HEK293T (cell line): ENCODE measurements around the gene COPS7A.

ENCODE experiments used
- CTCF ChIA-PET: fragments of 350-600 bp; formaldehyde crosslinking; extraction: SDS; loops from one replicate; lab custom pipeline; 2021; ENCODE audit warnings: antibody characterized with exemption, inconsistent platforms; lab: Yijun Ruan, JAX
- POLR2A ChIA-PET: fragments of 350-600 bp; formaldehyde crosslinking; extraction: SDS; loops from one replicate; lab custom pipeline; 2020; ENCODE audit warnings: antibody characterized with exemption, inconsistent platforms; lab: Yijun Ruan, JAX
- DNase-seq: peaks from one replicate; pipeline ENCODE4 v3.0.0; 2012; ENCODE audit warnings: mixed read lengths; ENCODE audit errors: extremely low spot score
- ARNT ChIP-seq: fragments of 450-650 bp; IDR thresholded peaks from 2 replicates; pipeline ENCODE4 v1.6.1; 2017; ENCODE audit warnings: mild to moderate bottlenecking
- BHLHE40 ChIP-seq: fragments of 450-650 bp; IDR thresholded peaks from 2 replicates; pipeline ENCODE4 v1.6.1; 2016; ENCODE audit warnings: mild to moderate bottlenecking, moderate library complexity, borderline replicate concordance
- CTBP1 ChIP-seq: fragments of 450-650 bp; IDR thresholded peaks from 2 replicates; pipeline ENCODE4 v1.6.1; 2016; ENCODE audit warnings: borderline replicate concordance
- ELF4 ChIP-seq: fragments of 450-650 bp; IDR thresholded peaks from 2 replicates; pipeline ENCODE4 v1.6.1; 2017; ENCODE audit warnings: antibody characterized with exemption
- FOXA1 ChIP-seq: fragments of 450-650 bp; IDR thresholded peaks from 2 replicates; pipeline ENCODE4 v1.6.1; 2016; ENCODE audit warnings: mild to moderate bottlenecking
- FOXK2 ChIP-seq: fragments of 450-650 bp; IDR thresholded peaks from 2 replicates; pipeline ENCODE4 v1.6.1; 2016; ENCODE audit warnings: mild to moderate bottlenecking
- FOXM1 ChIP-seq: fragments of 450-650 bp; IDR thresholded peaks from 2 replicates; pipeline ENCODE4 v1.6.1; 2017; ENCODE audit warnings: mild to moderate bottlenecking, borderline replicate concordance
- HDGF ChIP-seq: fragments of 450-650 bp; IDR thresholded peaks from 2 replicates; pipeline ENCODE4 v1.6.1; 2017; ENCODE audit warnings: antibody characterized with exemption, borderline replicate concordance
- L3MBTL2 ChIP-seq: fragments of 450-650 bp; conservative IDR thresholded peaks from 2 replicates; pipeline ENCODE4 v1.6.1; 2016; ENCODE audit warnings: mild to moderate bottlenecking
- LEF1 ChIP-seq: fragments of 450-650 bp; IDR thresholded peaks from 2 replicates; pipeline ENCODE4 v1.6.1; 2017; ENCODE audit warnings: mild to moderate bottlenecking, borderline replicate concordance
- NFRKB ChIP-seq: fragments of 450-650 bp; IDR thresholded peaks from 2 replicates; pipeline ENCODE4 v1.6.1; 2016; ENCODE audit warnings: mild to moderate bottlenecking, moderate library complexity
- SP1 ChIP-seq: fragments of 450-650 bp; IDR thresholded peaks from 2 replicates; pipeline ENCODE4 v1.6.1; 2017
- SUZ12 ChIP-seq: fragments of 450-650 bp; IDR thresholded peaks from 2 replicates; pipeline ENCODE4 v1.6.1; 2016; ENCODE audit warnings: mild to moderate bottlenecking
- TARDBP ChIP-seq: fragments of 450-650 bp; IDR thresholded peaks from 2 replicates; pipeline ENCODE4 v1.6.1; 2016
- ZNF384 ChIP-seq: fragments of 450-650 bp; IDR thresholded peaks from 2 replicates; pipeline ENCODE4 v1.6.1; 2016
- TF ChIP-seq, protein P1 (sequence below): fragments of 450-650 bp; IDR thresholded peaks from 2 replicates; pipeline ENCODE4 v1.6.1; 2016

Gene COPS7A

DNA sequence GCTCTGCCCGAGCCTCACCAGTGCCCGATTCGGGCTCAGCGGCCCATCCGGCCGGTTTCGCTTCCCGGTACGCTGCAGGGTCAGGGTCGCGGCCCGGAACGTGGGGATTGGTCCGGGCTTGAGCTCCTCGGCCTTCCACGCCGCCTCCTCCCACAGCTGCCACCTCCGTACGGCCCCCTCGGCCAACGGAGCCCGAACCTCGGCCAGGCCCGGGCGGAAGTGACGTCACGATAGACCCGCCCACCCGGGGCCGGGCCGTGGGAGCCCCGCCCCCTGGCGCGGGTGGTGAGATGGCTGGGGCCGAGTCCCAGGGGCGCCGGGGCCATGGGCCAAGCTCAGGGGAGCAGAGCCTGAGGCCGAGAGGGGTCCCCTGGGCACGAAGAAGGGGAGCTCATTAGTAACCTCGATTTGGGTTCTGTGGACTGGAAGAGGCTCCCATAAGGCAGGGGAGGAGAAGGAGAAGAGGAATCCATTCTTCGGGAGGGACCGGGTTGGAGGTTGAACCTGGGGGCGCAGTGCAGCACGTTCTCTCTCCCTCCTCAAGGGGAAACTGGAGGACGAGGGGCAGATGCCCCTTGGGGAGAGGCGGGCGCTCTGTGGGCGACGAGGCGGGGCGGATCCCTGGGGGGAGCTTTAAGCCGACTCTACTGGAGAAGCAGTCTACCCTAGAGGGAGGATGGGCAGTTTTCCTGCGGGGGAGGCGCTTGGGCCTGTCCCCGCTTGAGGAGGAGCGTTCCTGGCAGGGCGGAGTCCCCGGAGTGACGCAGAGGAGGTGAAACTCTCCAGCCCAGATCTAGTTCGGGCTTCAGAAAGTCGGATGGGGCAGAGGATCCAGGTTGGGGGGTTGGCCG is 29.3 kb downstream of the COPS7A start, which contains the start of gene MLF2:
TSS of gene MLF2 (minus strand) at position 221 of the 851 bp plus-strand sequence. CDS start 807 bp downstream, outside the sequence.
- DNase-seq = peak; percentile 98
- ChIA-PET CTCF (interaction anchor here (0.6 to 4.7 kb wide), 33 partner anchors 9 to 272 kb away, joined by 3 to 38 read pairs (median 5); partner anchors contain the start of genes CDCA3, COPS7A, GPR162 and LAG3), POLR2A (interaction anchor here (0.9 to 6.1 kb wide), 48 partner anchors 9 to 282 kb away, joined by 3 to 148 read pairs (median 7); partner anchors contain the start of genes C12orf57, CD4, CDCA3 and COPS7A)
- TF ChIP-seq TARDBP = no peak
- TF ChIP-seq, protein P1, sequence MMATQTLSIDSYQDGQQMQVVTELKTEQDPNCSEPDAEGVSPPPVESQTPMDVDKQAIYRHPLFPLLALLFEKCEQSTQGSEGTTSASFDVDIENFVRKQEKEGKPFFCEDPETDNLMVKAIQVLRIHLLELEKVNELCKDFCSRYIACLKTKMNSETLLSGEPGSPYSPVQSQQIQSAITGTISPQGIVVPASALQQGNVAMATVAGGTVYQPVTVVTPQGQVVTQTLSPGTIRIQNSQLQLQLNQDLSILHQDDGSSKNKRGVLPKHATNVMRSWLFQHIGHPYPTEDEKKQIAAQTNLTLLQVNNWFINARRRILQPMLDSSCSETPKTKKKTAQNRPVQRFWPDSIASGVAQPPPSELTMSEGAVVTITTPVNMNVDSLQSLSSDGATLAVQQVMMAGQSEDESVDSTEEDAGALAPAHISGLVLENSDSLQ = peak; percentile 81

GRCh38 chr12:6753772-6754356 is 30.0 kb downstream of the COPS7A start:
- no peak for DNase-seq
- POLR2A ChIA-PET = interaction anchor here (0.9 to 6.1 kb wide), 38 partner anchors 8 to 283 kb away, joined by 3 to 148 read pairs (median 8); partner anchors contain the start of genes C12orf57, CD4, CDCA3 and COPS7A
- CTCF ChIA-PET = interaction anchor here (0.6 to 4.7 kb wide), 23 partner anchors 8 to 271 kb away, joined by 3 to 38 read pairs (median 5); partner anchors contain the start of genes CDCA3, GPR162, LAG3 and PTMS
- no peak for TF ChIP-seq LEF1
- no peak for TF ChIP-seq L3MBTL2
- TF ChIP-seq CTBP1 = no peak
- TF ChIP-seq FOXA1 = no peak
- no peak for TF ChIP-seq FOXK2
- TF ChIP-seq TARDBP = no peak
- no peak for TF ChIP-seq NFRKB

- ChIA-PET CTCF (interaction anchor here (0.6 to 4.7 kb wide), 18 partner anchors 12 to 270 kb away, joined by 3 to 38 read pairs (median 6); partner anchors contain the start of genes GPR162, LAG3, PTMS and SPSB2), POLR2A (interaction anchor here (1.4 to 6.1 kb wide), 18 partner anchors 7 to 141 kb away, joined by 3 to 148 read pairs (median 22); partner anchors contain the start of genes CDCA3, COPS7A, GPR162 and P3H3)
- no peak for DNase-seq
- TF ChIP-seq FOXK2 (no peak), SP1 (no peak), ELF4 (no peak), HDGF (no peak)
Observed at GRCh38 chr12:6754411-6754810, 30.6 kb downstream of the COPS7A start.

GRCh38 chr12:6757028-6757690 is 33.3 kb downstream of the COPS7A start:
- POLR2A ChIA-PET = no interaction called here
- CTCF ChIA-PET = interaction anchor here (2.2 kb wide), 1 partner anchor 68 kb away, joined by 7 read pairs; no protein-coding TSS in a partner anchor
- no peak for TF ChIP-seq SUZ12
- no peak for TF ChIP-seq ZNF384
- no peak for TF ChIP-seq SP1
- no peak for TF ChIP-seq L3MBTL2
- TF ChIP-seq FOXM1 = no peak
- no peak for TF ChIP-seq BHLHE40
- no peak for TF ChIP-seq ELF4
- no peak for TF ChIP-seq CTBP1
- TF ChIP-seq LEF1 = no peak
- no peak for TF ChIP-seq HDGF
- no peak for TF ChIP-seq NFRKB
- TF ChIP-seq, protein P1 = no peak
- TF ChIP-seq FOXA1 = no peak
- DNase-seq = no peak

DNA sequence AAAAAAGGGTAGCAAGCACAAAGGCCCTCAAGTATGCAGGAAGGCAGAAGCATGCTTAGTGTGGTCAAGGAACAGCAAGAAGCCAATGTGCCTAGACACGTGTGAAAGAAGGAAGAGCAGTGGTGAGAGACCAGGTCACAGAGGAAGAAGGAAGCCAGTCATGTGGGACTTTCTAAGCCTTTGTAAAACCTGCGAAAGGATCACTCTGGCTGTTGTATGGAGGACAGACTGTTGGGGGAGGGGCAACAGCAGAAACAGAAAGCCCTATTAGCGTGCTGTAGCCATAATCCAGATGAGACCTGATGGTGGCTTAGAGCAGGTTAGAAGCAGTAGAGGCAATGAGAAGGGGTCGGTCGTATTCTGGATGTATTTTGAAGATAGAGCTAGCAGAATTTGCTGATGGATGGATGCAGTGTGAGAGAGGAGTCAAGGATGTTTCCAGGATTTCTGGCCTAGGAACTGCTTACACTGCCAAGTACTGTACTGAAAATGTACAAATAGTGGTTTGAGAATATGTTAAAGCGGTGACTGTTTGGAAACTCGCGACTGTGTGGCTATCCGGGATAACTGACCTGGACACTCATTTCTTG is 34.8 kb downstream of the COPS7A start:
- DNase-seq = no peak
- ChIA-PET CTCF (interaction anchor here (0.7 to 2.2 kb wide), 2 partner anchors 13 to 67 kb away, joined by 3 to 7 read pairs; partner anchors contain the start of gene LAG3), POLR2A (interaction anchor here (0.9 kb wide), 1 partner anchor 132 kb away, joined by 4 read pairs; no protein-coding TSS in a partner anchor)
- TF ChIP-seq SUZ12 = no peak
- TF ChIP-seq HDGF = no peak
- TF ChIP-seq LEF1 = no peak
- no peak for TF ChIP-seq ARNT
- no peak for TF ChIP-seq ELF4
- no peak for TF ChIP-seq TARDBP
- TF ChIP-seq FOXM1 = no peak
- no peak for TF ChIP-seq L3MBTL2
- no peak for TF ChIP-seq ZNF384
- no peak for TF ChIP-seq SP1
- TF ChIP-seq, protein P1 = no peak
